ENCODE results near the gene AP5Z1. TPM values are rescaled to one million over a fixed set of nuclear protein-coding genes. Genes with fewer than 3 reads are reported as not detected.

Gene AP5Z1

Small RNAs within 50 kb of the gene (microRNA-seq; reads per million reads assigned to microRNA genes)
- not detected for gene MIR4656
